CD4-positive, alpha-beta memory T cell (primary cell): ENCODE measurements around the gene LRRC36. TPM values are rescaled to one million over a fixed set of nuclear protein-coding genes. Genes with fewer than 3 reads are reported as not detected.

Experiments used
- CTCF ChIA-PET: fragments of 350-600 bp; sonication (Branson Sonifier 250); formaldehyde crosslinking; loops from one replicate; lab custom pipeline; 2021; ENCODE audit warnings: inconsistent platforms; ENCODE audit not compliant: partially characterized antibody; lab: Charles Lee
- POLR2A ChIA-PET: fragments of 350-600 bp; sonication (Branson Sonifier 250); formaldehyde crosslinking; loops from one replicate; lab custom pipeline; 2021; ENCODE audit not compliant: partially characterized antibody; lab: Charles Lee
- DNase-seq, 5 donors: peaks; one replicate each; pipeline versions ENCODE4 v3.0.0 to v3.0.0-alpha.2; 2020 to 2022; ENCODE audit warnings: mixed read lengths in 1 of 5
- H3K27ac ChIP-seq: one replicate; pipeline ENCODE4 v1.7.0; 2013; ENCODE audit warnings: low read depth, low read length
- H3K27me3 ChIP-seq: 2 replicates; pipeline ENCODE4 v1.7.0; 2013; ENCODE audit warnings: mild to moderate bottlenecking, low read length, moderate library complexity; ENCODE audit not compliant: insufficient read depth
- H3K36me3 ChIP-seq: 2 replicates; pipeline ENCODE4 v1.7.0; 2013; ENCODE audit warnings: mild to moderate bottlenecking, low read length, moderate library complexity; ENCODE audit not compliant: insufficient read depth
- H3K4me1 ChIP-seq: 2 replicates; pipeline ENCODE4 v1.7.0; 2013; ENCODE audit warnings: mild to moderate bottlenecking, low read length, moderate library complexity; ENCODE audit not compliant: insufficient read depth
- H3K4me3 ChIP-seq, 2 donors: one replicate each; pipeline ENCODE4 v1.7.0; 2013; ENCODE audit warnings: low read length in 2 of 2, mild to moderate bottlenecking in 1 of 2
- H3K9me3 ChIP-seq, 2 donors: one replicate each; pipeline ENCODE4 v1.7.0; 2013; ENCODE audit warnings: low read length in 2 of 2, control low read depth in 1 of 2; ENCODE audit not compliant: control insufficient read depth in 1 of 2
- H3K27ac Mint-ChIP-seq, 7 donors: one replicate each; pipeline ENCODE4 v1.8.0; 2020 to 2021; ENCODE audit warnings: mixed read lengths in 7 of 7, mild to moderate bottlenecking in 6 of 7, inconsistent platforms in 3 of 7, moderate library complexity in 3 of 7
- H3K27me3 Mint-ChIP-seq, 2 donors: one replicate each; pipeline ENCODE4 v1.8.0; 2020 to 2021; ENCODE audit warnings: mixed read lengths in 2 of 2
- H3K36me3 Mint-ChIP-seq, 2 donors: one replicate each; pipeline ENCODE4 v1.8.0; 2020 to 2021; ENCODE audit warnings: mixed read lengths in 2 of 2, inconsistent platforms in 1 of 2, mild to moderate bottlenecking in 1 of 2
- H3K4me1 Mint-ChIP-seq, 4 donors: one replicate each; pipeline ENCODE4 v1.8.0; 2020 to 2021; ENCODE audit warnings: mixed read lengths in 4 of 4, mild to moderate bottlenecking in 1 of 4
- H3K4me3 Mint-ChIP-seq, 8 donors: one replicate each; pipeline ENCODE4 v1.8.0; 2020 to 2021; ENCODE audit warnings: mixed read lengths in 8 of 8, mild to moderate bottlenecking in 7 of 8, moderate library complexity in 6 of 8, inconsistent platforms in 3 of 8
- H3K9me3 Mint-ChIP-seq, 8 donors: one replicate each; pipeline ENCODE4 v1.8.0; 2020 to 2021; ENCODE audit warnings: mixed read lengths in 8 of 8, mild to moderate bottlenecking in 5 of 8, inconsistent platforms in 3 of 8, moderate library complexity in 1 of 8
- intact Hi-C: fragments of 100-400 bp; cut with micrococcal nuclease; formaldehyde crosslinking; loops from one replicate; pipeline ENCODE4 v1.15.1; 2023
- polyA plus RNA-seq, 2 donors: library from polyadenylated mRNA; unstranded; fragments of 300-500 nt; fragmentation: Illumina TruSeq; gene quantifications; one replicate each; pipeline ENCODE4 v1.2.3, GENCODE V29; 2021
- total RNA-seq, 2 experiments: library from RNA; stranded (reverse); gene quantifications; one replicate each; pipeline ENCODE4 v1.2.3, GENCODE V29; 2021

Gene LRRC36
- total and polyA plus RNA-seq, 4 experiments from 2014 or later = not detected

DNA sequence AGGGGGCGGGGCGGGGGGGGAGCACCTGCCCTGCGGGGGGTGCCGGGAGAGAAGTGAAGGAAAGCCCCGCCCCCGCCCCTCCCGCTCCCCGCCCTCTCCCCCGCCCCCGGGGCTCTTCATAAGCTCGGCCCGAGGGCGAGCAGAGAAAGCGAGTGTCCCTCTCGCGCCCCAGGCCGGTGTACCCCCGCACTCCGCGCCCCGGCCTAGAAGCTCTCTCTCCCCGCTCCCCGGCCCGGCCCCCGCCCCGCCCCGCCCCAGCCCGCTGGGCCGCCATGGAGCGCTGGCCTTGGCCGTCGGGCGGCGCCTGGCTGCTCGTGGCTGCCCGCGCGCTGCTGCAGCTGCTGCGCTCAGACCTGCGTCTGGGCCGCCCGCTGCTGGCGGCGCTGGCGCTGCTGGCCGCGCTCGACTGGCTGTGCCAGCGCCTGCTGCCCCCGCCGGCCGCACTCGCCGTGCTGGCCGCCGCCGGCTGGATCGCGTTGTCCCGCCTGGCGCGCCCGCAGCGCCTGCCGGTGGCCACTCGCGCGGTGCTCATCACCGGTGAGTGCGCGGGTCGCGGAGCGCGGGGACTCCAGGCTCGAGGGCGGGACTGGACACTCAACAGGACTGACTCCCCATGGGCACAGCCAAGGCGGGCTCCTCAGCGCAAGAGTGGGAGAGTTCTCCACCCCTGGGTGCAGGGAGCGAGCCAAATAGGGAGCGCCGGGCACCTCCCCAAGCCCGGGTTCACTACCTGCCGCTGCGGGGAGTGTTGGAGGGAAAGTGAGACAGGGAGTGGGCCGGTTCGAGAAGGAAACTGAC lies 104.6 kb downstream of the LRRC36 start, which contains the start of gene HSD11B2:
HSD11B2 (plus strand) TSS at position 145 of the 798 bp plus-strand sequence; CDS start at position 273, 128 bp downstream.
- peak within 1 kb of the TSS; percentile 67 to 87 (median 78) for H3K4me3 Mint-ChIP-seq
- Histone ChIP-seq H3K27me3 (peaks cover 20% of the 10 kb centered on the region), H3K9me3 (no peaks in the 10 kb centered on the region), H3K27ac (no peak within 1 kb of the TSS), H3K36me3 (no peaks in the 10 kb centered on the region), H3K4me3 (peak within 1 kb of the TSS in 1 of 2 donors; percentile 38), H3K4me1 (peaks cover 4% of the 10 kb centered on the region)
- peaks cover 0 to 2% (median 0%) of the 10 kb centered on the region in 8 donors for H3K9me3 Mint-ChIP-seq
- CTCF ChIA-PET = interaction anchor here (1.5 kb wide), 1 partner anchor 9 kb away, joined by 3 read pairs; no protein-coding TSS in a partner anchor
- no peaks in the 10 kb centered on the region for H3K36me3 Mint-ChIP-seq
- H3K4me1 Mint-ChIP-seq = peaks cover 0 to 10% (median 7%) of the 10 kb centered on the region in 4 donors
- no peak within 1 kb of the TSS for H3K27ac Mint-ChIP-seq
- POLR2A ChIA-PET = no interaction called here
- H3K27me3 Mint-ChIP-seq = peaks cover 29 to 37% of the 10 kb centered on the region in 2 donors
- DNase-seq = peak in 1 of 5 donors; percentile 26
- intact Hi-C loops = no loop called here

DNA sequence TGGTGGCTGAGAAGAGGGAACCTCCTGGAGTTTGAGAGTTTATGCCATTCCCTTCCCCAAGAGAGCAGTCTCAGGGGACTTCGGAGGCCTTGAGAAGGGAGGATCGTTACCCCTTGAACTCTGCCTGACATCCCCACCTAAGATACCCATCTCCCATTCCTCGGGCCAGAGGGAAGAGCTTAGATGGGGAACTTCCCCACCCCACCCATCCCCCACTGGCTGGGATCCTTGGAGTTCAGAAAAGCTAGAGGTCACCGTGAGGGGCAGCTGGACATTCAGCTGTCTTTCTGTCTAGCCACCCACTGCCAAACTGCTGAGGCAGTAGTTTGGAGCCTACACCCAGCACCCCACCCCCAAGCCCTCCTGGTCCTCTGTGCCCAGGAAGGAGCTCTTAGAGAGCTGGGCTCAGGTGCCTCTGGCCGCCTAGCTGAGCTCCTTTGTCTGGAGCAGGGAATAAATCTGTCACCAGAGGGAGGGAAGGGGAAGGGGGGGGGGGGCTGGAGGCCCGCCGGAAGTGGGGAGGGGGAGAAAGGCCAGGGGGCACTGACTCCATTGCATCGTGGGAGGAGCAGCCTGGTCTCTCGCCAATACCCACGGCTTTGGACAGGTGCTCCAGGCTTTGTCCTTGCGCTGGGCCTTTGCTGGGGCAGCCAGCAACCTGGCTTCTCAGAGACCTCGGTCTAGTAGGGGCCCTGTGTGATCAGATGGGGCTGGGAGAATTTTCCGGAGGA lies 105.3 kb downstream of the LRRC36 start:
- CTCF ChIA-PET = interaction anchor here (1.5 kb wide), 1 partner anchor 10 kb away, joined by 3 read pairs; no protein-coding TSS in a partner anchor
- peaks cover 4% of the 10 kb centered on the region for H3K4me1 ChIP-seq
- intact Hi-C loops = no loop called here

DNA sequence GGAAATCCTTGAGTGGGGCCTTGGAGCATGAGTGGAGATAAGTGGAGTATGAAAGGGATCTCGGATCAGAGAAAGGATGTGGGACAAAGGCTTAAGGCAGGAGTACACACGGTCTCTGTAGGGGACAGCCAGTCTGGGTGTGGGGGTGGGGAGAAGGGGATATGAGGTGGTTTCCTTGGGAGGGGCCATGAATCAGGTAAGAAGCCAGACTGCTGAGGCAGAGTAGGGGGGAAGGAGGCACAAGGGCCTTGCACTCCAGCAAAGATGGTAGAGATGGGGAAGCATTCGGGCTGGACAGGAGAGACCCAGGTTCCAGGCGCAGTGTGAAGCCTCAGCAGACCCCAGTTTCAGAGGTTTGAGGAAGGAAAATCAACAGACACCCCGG lies 105.9 kb downstream of the LRRC36 start:
- H3K9me3 ChIP-seq = no peaks in the 10 kb centered on the region
- H3K27ac ChIP-seq = no peak overlapping the region
- POLR2A ChIA-PET = no interaction called here
- H3K27me3 Mint-ChIP-seq = peaks cover 24 to 28% of the 10 kb centered on the region in 2 donors
- H3K9me3 Mint-ChIP-seq = peaks cover 0 to 2% (median 0%) of the 10 kb centered on the region in 8 donors
- H3K36me3 ChIP-seq = no peaks in the 10 kb centered on the region
- H3K4me3 ChIP-seq = no peak overlapping the region
- peak overlapping the region in 6 of 8 donors; percentile 13 to 74 (median 58) for H3K4me3 Mint-ChIP-seq
- peaks cover 4% of the 10 kb centered on the region for H3K4me1 ChIP-seq
- CTCF ChIA-PET = interaction anchor here (1.5 kb wide), 1 partner anchor 11 kb away, joined by 3 read pairs; no protein-coding TSS in a partner anchor
- H3K36me3 Mint-ChIP-seq = peaks cover under 1 to 8% of the 10 kb centered on the region in 2 donors
- intact Hi-C loops = no loop called here
- no peak for DNase-seq
- peaks cover 17% of the 10 kb centered on the region for H3K27me3 ChIP-seq
- H3K27ac Mint-ChIP-seq = no peak overlapping the region
- H3K4me1 Mint-ChIP-seq = peaks cover 0 to 10% (median 7%) of the 10 kb centered on the region in 4 donors

More for the DNA sequence above, 105.3 kb downstream of the LRRC36 start:
- H3K4me1 Mint-ChIP-seq = peaks cover 0 to 10% (median 7%) of the 10 kb centered on the region in 4 donors
- peaks cover 0 to 4% of the 10 kb centered on the region in 2 donors for H3K36me3 Mint-ChIP-seq
- POLR2A ChIA-PET = no interaction called here
- peak overlapping the region; percentile 49 to 80 (median 72) for H3K4me3 Mint-ChIP-seq
- no peak overlapping the region for H3K27ac Mint-ChIP-seq
- Histone ChIP-seq H3K9me3 (no peaks in the 10 kb centered on the region), H3K36me3 (no peaks in the 10 kb centered on the region), H3K4me3 (no peak overlapping the region), H3K27me3 (peaks cover 18% of the 10 kb centered on the region), H3K27ac (no peak overlapping the region)
- no peak for DNase-seq
- peaks cover 0 to 2% (median 0%) of the 10 kb centered on the region in 8 donors for H3K9me3 Mint-ChIP-seq
- peaks cover 25 to 31% of the 10 kb centered on the region in 2 donors for H3K27me3 Mint-ChIP-seq

DNA sequence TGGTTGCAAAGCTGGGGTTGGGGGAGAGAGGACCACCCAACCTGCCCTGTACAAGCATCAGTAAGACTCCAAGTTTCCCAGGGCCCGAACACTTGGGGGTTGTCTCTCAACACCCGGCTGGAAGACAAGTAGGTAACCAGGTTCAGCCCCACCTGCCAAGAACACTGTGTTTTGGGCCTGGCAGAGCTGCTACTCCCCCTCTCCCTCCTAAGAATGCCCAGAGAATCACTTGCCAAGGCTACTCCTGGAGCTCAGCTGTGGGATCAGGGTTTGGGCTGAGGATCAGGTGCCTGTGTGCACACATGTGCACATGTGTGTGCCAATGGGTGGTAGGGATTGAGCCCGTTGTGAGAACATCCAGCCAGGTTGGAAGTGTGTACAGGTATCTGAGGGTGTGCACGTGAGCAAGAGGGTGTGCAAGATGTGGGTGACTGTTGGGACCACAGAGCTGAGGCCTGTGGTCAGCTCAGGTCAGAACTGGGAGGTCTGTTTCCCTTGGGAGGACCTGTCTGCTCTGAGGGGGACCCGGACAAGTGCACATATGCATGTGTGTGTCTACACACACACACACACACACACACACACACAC lies 106.6 kb downstream of the LRRC36 start:
- Histone ChIP-seq H3K36me3 (peaks cover 1% of the 10 kb centered on the region), H3K9me3 (no peaks in the 10 kb centered on the region), H3K27ac (no peak overlapping the region), H3K27me3 (peaks cover 17% of the 10 kb centered on the region), H3K4me3 (no peak overlapping the region), H3K4me1 (peaks cover 4% of the 10 kb centered on the region)
- intact Hi-C loops = no loop called here
- peaks cover 0 to 10% (median 7%) of the 10 kb centered on the region in 4 donors for H3K4me1 Mint-ChIP-seq
- peak overlapping the region in 2 of 7 donors; percentile 38 to 68 for H3K27ac Mint-ChIP-seq
- POLR2A ChIA-PET = no interaction called here
- peaks cover 20 to 21% of the 10 kb centered on the region in 2 donors for H3K27me3 Mint-ChIP-seq
- peaks cover 0 to 2% (median 0%) of the 10 kb centered on the region in 8 donors for H3K9me3 Mint-ChIP-seq
- H3K4me3 Mint-ChIP-seq = peak overlapping the region in 2 of 8 donors; percentile 50 to 61
- peaks cover 8 to 15% of the 10 kb centered on the region in 2 donors for H3K36me3 Mint-ChIP-seq
- CTCF ChIA-PET = no interaction called here
- DNase-seq = no peak

Other genes with a start within 250 kb of the LRRC36 start
- 10 to 100 TPM; 22.2 to 22.7 TPM for gene PHAF1, start 216.9 kb upstream of the LRRC36 start, total RNA-seq
- 10 to 100 TPM in 1 of 2 donors, 1 to 10 TPM in 1; 7.5 to 16.1 TPM for gene PHAF1, start 216.9 kb upstream of the LRRC36 start, polyA plus RNA-seq
- 10 to 100 TPM; 10.0 to 10.4 TPM for gene B3GNT9, start 175.8 kb upstream of the LRRC36 start, total RNA-seq
- gene B3GNT9, start 175.8 kb upstream of the LRRC36 start, polyA plus RNA-seq = 10 to 100 TPM; 10.0 to 11.8 TPM
- gene TRADD, start 166.9 kb upstream of the LRRC36 start, total RNA-seq = 100 to 1,000 TPM; 161 to 173 TPM
- gene TRADD, start 166.9 kb upstream of the LRRC36 start, polyA plus RNA-seq = 100 to 1,000 TPM; 221 to 285 TPM
- gene FBXL8, start 166.9 kb upstream of the LRRC36 start, total RNA-seq = 10 to 100 TPM; 69.9 to 76.2 TPM
- gene FBXL8, start 166.9 kb upstream of the LRRC36 start, polyA plus RNA-seq = 10 to 100 TPM; 19.2 to 26.5 TPM
- 10 to 100 TPM; 93.6 to 98.7 TPM for gene HSF4, start 162.1 kb upstream of the LRRC36 start, total RNA-seq
- gene HSF4, start 162.1 kb upstream of the LRRC36 start, polyA plus RNA-seq = under 1 TPM in 1 of 2 donors, not detected in 1; 0.37 TPM
- 10 to 100 TPM in 1 of 2 experiments, 1 to 10 TPM in 1; 9.6 to 12.5 TPM for gene NOL3, start 156.3 kb upstream of the LRRC36 start, total RNA-seq
- 1 to 10 TPM; 1.3 to 1.7 TPM for gene NOL3, start 156.3 kb upstream of the LRRC36 start, polyA plus RNA-seq
- 1 to 10 TPM; 8.6 to 9.0 TPM for gene MATCAP1, start 142.9 kb upstream of the LRRC36 start, total RNA-seq
- gene MATCAP1, start 142.9 kb upstream of the LRRC36 start, polyA plus RNA-seq = 1 to 10 TPM; 1.8 to 3.0 TPM
- not detected for gene EXOC3L1, start 136.7 kb upstream of the LRRC36 start, total RNA-seq
- gene EXOC3L1, start 136.7 kb upstream of the LRRC36 start, polyA plus RNA-seq = under 1 TPM in 1 of 2 donors, not detected in 1; 0.21 TPM
- 10 to 100 TPM; 87.3 to 91.3 TPM for gene E2F4, start 134.7 kb upstream of the LRRC36 start, total RNA-seq
- 10 to 100 TPM; 53.6 to 81.1 TPM for gene E2F4, start 134.7 kb upstream of the LRRC36 start, polyA plus RNA-seq
- gene ELMO3, start 127.7 kb upstream of the LRRC36 start, total RNA-seq = 10 to 100 TPM; 10.1 to 10.6 TPM
- not detected for gene ELMO3, start 127.7 kb upstream of the LRRC36 start, polyA plus RNA-seq
- gene TMEM208, start 99.7 kb upstream of the LRRC36 start, total RNA-seq = 10 to 100 TPM; 35.5 to 35.7 TPM
- gene TMEM208, start 99.7 kb upstream of the LRRC36 start, polyA plus RNA-seq = 10 to 100 TPM; 84.3 to 99.1 TPM
- 10 to 100 TPM; 56.0 to 63.3 TPM for gene FHOD1, start 79.3 kb upstream of the LRRC36 start, total RNA-seq
- gene FHOD1, start 79.3 kb upstream of the LRRC36 start, polyA plus RNA-seq = 1 to 10 TPM; 3.3 to 5.9 TPM
- 1 to 10 TPM; 1.7 to 2.1 TPM for gene SLC9A5, start 77.8 kb upstream of the LRRC36 start, total RNA-seq
- gene SLC9A5, start 77.8 kb upstream of the LRRC36 start, polyA plus RNA-seq = under 1 TPM in 1 of 2 donors, not detected in 1; 0.09 TPM
- 10 to 100 TPM; 17.3 to 24.0 TPM for gene PLEKHG4, start 47.3 kb upstream of the LRRC36 start, total RNA-seq
- gene PLEKHG4, start 47.3 kb upstream of the LRRC36 start, polyA plus RNA-seq = 1 to 10 TPM; 4.3 to 4.9 TPM
- gene KCTD19, start 74 bp upstream of the LRRC36 start, total RNA-seq = not detected
- under 1 TPM in 1 of 2 donors, not detected in 1; 0.10 TPM for gene KCTD19, start 74 bp upstream of the LRRC36 start, polyA plus RNA-seq
- gene TPPP3, start 66.7 kb downstream of the LRRC36 start, total RNA-seq = not detected
- gene TPPP3, start 66.7 kb downstream of the LRRC36 start, polyA plus RNA-seq = not detected
- gene ZDHHC1, start 89.7 kb downstream of the LRRC36 start, total RNA-seq = not detected
- not detected for gene ZDHHC1, start 89.7 kb downstream of the LRRC36 start, polyA plus RNA-seq
- gene HSD11B2, start 104.3 kb downstream of the LRRC36 start, total RNA-seq = not detected
- gene HSD11B2, start 104.3 kb downstream of the LRRC36 start, polyA plus RNA-seq = under 1 TPM in 1 of 2 donors, not detected in 1; 0.29 TPM
- 10 to 100 TPM; 42.8 to 49.0 TPM for gene ATP6V0D1, start 154.3 kb downstream of the LRRC36 start, total RNA-seq
- 100 to 1,000 TPM in 1 of 2 donors, 10 to 100 TPM in 1; 92.8 to 133 TPM for gene ATP6V0D1, start 154.3 kb downstream of the LRRC36 start, polyA plus RNA-seq
- not detected for gene AGRP, start 156.7 kb downstream of the LRRC36 start, total RNA-seq
- gene AGRP, start 156.7 kb downstream of the LRRC36 start, polyA plus RNA-seq = not detected
- 10 to 100 TPM; 46.8 to 53.8 TPM for gene RIPOR1, start 202.0 kb downstream of the LRRC36 start, total RNA-seq
- 1 to 10 TPM in 1 of 2 donors, under 1 TPM in 1; 0.75 to 7.1 TPM for gene RIPOR1, start 202.0 kb downstream of the LRRC36 start, polyA plus RNA-seq
- 10 to 100 TPM; 69.8 to 72.5 TPM for gene CTCF, start 235.7 kb downstream of the LRRC36 start, total RNA-seq
- gene CTCF, start 235.7 kb downstream of the LRRC36 start, polyA plus RNA-seq = 10 to 100 TPM; 26.5 to 85.7 TPM